ENCODE results near the gene TOR3A. TPM values are rescaled to one million over a fixed set of nuclear protein-coding genes. Genes with fewer than 3 reads are reported as not detected.
A peak's percentile ranks its signal among the peaks of the same experiment; 100 is the strongest.

TOR3A gene
- polyA plus RNA-seq, 1 experiment: 30.8 TPM

DNA sequence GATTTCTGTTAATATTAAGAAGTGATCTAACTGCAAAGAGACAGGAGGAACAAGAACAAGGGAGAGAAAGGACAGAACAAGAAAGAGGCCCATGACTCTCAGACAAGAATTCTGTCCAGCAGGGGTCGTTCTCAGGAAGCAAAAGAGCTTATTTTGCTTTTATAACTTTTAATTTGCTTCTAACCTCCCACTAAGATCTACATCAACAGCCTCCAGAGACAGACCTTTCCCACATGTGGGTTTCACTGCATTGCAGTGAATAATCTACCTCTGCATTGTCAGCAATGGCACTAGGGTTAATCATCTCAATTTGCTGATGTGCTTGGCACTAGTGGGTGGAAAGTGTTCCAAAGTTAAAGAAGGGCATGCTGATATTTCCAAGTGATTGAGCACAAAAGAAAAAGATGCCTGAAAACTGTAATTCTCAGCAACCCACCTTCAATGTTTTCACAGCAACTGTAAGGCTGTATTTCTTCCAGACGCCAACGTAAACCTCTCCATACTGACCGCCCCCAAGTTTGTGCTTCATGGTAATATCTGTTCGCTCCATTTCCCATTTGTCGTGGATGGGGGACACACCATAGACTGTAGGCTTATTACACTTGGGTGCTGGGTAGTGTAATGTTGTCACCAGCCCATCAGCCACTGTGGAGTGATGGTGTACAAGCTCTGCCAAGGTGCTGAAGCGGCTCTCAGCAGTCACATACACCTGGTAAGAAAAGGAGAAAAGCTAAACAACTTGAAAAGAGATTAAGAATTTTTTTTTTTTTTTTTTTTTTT, 39.5 kb downstream of the TOR3A start:
- DNase-seq (ENCODE audit: low read depth): no peak
- TF ChIP-seq, protein P1, sequence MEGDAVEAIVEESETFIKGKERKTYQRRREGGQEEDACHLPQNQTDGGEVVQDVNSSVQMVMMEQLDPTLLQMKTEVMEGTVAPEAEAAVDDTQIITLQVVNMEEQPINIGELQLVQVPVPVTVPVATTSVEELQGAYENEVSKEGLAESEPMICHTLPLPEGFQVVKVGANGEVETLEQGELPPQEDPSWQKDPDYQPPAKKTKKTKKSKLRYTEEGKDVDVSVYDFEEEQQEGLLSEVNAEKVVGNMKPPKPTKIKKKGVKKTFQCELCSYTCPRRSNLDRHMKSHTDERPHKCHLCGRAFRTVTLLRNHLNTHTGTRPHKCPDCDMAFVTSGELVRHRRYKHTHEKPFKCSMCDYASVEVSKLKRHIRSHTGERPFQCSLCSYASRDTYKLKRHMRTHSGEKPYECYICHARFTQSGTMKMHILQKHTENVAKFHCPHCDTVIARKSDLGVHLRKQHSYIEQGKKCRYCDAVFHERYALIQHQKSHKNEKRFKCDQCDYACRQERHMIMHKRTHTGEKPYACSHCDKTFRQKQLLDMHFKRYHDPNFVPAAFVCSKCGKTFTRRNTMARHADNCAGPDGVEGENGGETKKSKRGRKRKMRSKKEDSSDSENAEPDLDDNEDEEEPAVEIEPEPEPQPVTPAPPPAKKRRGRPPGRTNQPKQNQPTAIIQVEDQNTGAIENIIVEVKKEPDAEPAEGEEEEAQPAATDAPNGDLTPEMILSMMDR (IDR thresholded peaks at IDR 0.05; ENCODE audit: insufficient read depth, low read depth, low read length): peak; percentile 62
- peaks cover 15% of the 10 kb centered on the region for H3K36me3 ChIP-seq (ENCODE audit: control insufficient read depth, insufficient read depth, low read length)
- CTCF ChIA-PET: interaction anchor here (0.6 to 3.2 kb wide), 34 partner anchors 9 to 703 kb away, joined by 3 to 32 read pairs (median 4); no protein-coding TSS in a partner anchor
- POLR2A ChIA-PET: no interaction called here
- H3K27me3 ChIP-seq (ENCODE audit: control insufficient read depth, insufficient read depth, low read length): no peaks in the 10 kb centered on the region
- no peak overlapping the region for H3K4me3 ChIP-seq (ENCODE audit: low read depth, low read length)

DNA sequence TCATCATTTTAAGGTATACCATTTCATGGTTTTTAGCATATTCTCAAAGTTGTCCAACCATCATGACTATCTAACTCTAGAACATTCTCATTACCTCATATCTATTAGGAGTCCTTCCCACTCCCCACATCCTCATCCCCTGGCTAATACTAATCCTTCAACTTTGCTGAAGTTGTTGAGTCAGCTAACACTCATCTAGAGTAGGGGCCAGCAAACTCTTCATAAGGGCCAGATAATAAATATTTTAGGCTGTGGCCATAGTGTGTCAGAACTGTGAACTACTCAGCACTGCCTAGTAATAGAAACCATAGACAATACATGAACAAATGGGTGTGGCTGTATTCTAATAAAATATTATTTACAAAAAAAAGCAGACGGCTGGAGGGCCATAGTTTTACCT, 43.0 kb downstream of the TOR3A start:
- H3K36me3 ChIP-seq (ENCODE audit: control insufficient read depth, insufficient read depth, low read length): peaks cover 7% of the 10 kb centered on the region
- DNase-seq (ENCODE audit: low read depth): no peak
- H3K4me3 ChIP-seq (ENCODE audit: low read depth, low read length): no peak overlapping the region
- no peaks in the 10 kb centered on the region for H3K27me3 ChIP-seq (ENCODE audit: control insufficient read depth, insufficient read depth, low read length)
- TF ChIP-seq, protein P1 (IDR thresholded peaks at IDR 0.05; ENCODE audit: insufficient read depth, low read depth, low read length): no peak
- CTCF ChIA-PET: interaction anchor here (1.9 kb wide), 1 partner anchor 69 kb away, joined by 7 read pairs; no protein-coding TSS in a partner anchor
- POLR2A ChIA-PET: no interaction called here

DNA sequence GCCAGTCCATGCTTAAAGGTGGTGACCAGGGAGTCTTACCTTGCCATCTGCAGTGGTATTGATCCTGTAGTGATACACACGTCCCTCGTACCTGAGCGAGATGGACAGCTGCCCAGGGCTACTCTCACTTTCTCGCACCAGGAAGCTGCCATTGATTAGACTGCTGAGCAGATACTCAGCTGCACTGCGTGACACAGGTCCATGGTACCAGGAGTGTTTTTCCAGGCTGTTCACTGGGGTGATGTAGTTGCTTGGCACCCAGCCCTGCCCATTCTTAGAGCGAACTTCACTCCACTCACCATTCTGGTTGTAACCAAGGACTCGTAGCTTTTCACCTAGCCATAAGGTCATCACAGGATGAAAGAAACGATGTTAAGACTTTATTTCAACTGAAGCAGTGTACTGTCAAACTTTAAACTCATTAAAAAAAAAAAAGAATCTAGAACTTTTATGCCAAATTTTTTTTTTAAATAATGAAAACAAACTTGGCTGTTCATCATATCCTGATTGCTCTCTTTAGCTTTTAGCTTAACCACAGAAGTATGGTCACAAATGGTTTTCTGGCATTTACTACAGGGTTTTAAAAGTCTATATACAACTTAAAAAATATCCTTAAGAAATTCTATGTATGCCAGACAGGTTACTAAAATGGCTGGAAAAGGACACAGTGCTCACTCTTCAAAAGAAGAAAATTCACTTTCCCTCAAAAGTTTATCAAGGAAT, 44.6 kb downstream of the TOR3A start:
- Histone ChIP-seq H3K4me3 (ENCODE audit: low read depth, low read length) (no peak overlapping the region), H3K27me3 (ENCODE audit: control insufficient read depth, insufficient read depth, low read length) (no peaks in the 10 kb centered on the region), H3K36me3 (ENCODE audit: control insufficient read depth, insufficient read depth, low read length) (peaks cover 5% of the 10 kb centered on the region)
- DNase-seq (ENCODE audit: low read depth): no peak
- TF ChIP-seq, protein P1 (IDR thresholded peaks at IDR 0.05; ENCODE audit: insufficient read depth, low read depth, low read length): no peak
- ChIA-PET POLR2A (interaction anchor here (0.6 kb wide), 1 partner anchor 201 kb away, joined by 5 read pairs; no protein-coding TSS in a partner anchor), CTCF (interaction anchor here (0.7 to 1.9 kb wide), 4 partner anchors 10 to 100 kb away, joined by 3 to 7 read pairs (median 4); no protein-coding TSS in a partner anchor)

DNA sequence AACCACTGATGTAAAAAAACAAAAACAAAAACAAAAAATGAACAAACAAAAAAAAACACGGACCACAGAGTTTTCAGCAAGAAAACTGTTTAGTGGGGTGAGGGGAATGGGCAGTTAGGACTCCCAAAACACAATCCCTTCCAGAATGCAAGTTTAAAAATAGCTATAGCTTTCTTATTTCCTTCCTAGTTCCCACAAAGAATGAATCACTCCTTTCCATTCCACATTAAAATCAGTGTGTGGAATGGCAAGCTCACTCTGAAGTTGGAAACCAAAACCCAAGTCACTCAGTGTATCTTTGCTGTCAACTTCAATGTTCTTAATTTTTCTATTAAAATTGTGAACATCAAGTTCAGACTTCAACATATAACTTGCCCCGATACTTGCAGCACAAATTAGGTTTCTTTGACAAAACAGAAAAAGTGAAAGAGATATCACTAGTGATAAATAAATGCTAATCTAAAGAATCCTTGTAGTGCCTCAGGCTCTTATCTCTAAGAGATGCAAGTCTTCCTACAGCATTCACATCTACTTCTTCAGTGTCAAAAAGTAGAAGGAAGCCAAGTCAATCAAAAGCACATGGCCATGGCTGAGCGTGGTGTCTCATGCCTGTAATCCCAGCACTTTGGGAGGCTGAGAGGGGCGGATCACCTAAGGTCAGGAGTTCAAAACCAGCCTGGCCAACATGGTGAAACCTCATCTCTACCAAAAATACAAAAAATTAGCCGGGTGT, 45.5 kb downstream of the TOR3A start:
- Histone ChIP-seq H3K27me3 (ENCODE audit: control insufficient read depth, insufficient read depth, low read length) (no peaks in the 10 kb centered on the region), H3K4me3 (ENCODE audit: low read depth, low read length) (no peak overlapping the region), H3K36me3 (ENCODE audit: control insufficient read depth, insufficient read depth, low read length) (peaks cover 5% of the 10 kb centered on the region)
- TF ChIP-seq, protein P1 (IDR thresholded peaks at IDR 0.05; ENCODE audit: insufficient read depth, low read depth, low read length): no peak
- CTCF ChIA-PET: interaction anchor here (1.9 kb wide), 1 partner anchor 66 kb away, joined by 7 read pairs; no protein-coding TSS in a partner anchor
- POLR2A ChIA-PET: interaction anchor here (0.6 kb wide), 1 partner anchor 201 kb away, joined by 5 read pairs; no protein-coding TSS in a partner anchor
- peak; percentile 23 for DNase-seq (ENCODE audit: low read depth)
